Activated CD4-positive, alpha-beta T cell treated with anti-CD3 and anti-CD28 coated beads, Interleukin-10, Interleukin-2, amounts not matched to agents 100 ng/mL and 50 ng/mL, durations not matched to agents 16 hours and 8 hours (primary cell): ENCODE data around the gene SLC2A11.
"Not testable (repeated sequence)": the region's sequence is repeated elsewhere in the genome, so short reads cannot be mapped to it uniquely, and the experiment has no call there.

Experiments used
- DNase-seq: peaks from one replicate; pipeline ENCODE4 v3.0.0-alpha.2; 2020

Gene SLC2A11

GRCh38 chr22:23847991-23848864 lies 9.4 kb upstream of the SLC2A11 start:
- no peak for DNase-seq

- DNase-seq: peak; percentile 88
Measured at GRCh38 chr22:23849009-23850006, 8.4 kb upstream of the SLC2A11 start.

DNA sequence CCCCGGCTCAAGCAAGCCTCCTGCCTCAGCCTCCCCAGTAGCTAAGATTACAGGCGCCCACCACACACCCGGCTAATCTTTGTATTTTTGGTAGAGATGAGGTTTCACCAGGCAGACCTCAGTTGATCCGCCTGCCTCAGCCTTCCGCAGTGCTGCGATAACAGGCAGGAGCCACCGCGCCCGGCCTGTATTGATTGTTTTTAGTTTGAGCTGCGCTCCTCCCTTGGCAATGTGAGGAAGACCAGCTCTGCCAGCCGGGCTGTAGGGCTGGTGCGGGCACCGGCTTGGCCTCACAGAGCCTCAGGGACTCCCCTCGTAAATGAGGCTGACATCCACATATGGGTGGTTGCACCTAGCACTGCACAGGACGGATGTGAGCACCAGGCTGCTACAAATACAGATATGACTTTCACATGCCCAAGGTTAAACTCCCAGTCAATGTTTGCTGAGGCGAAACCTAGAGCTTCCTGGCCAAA lies 7.5 kb upstream of the SLC2A11 start:
- DNase-seq: no peak

DNA sequence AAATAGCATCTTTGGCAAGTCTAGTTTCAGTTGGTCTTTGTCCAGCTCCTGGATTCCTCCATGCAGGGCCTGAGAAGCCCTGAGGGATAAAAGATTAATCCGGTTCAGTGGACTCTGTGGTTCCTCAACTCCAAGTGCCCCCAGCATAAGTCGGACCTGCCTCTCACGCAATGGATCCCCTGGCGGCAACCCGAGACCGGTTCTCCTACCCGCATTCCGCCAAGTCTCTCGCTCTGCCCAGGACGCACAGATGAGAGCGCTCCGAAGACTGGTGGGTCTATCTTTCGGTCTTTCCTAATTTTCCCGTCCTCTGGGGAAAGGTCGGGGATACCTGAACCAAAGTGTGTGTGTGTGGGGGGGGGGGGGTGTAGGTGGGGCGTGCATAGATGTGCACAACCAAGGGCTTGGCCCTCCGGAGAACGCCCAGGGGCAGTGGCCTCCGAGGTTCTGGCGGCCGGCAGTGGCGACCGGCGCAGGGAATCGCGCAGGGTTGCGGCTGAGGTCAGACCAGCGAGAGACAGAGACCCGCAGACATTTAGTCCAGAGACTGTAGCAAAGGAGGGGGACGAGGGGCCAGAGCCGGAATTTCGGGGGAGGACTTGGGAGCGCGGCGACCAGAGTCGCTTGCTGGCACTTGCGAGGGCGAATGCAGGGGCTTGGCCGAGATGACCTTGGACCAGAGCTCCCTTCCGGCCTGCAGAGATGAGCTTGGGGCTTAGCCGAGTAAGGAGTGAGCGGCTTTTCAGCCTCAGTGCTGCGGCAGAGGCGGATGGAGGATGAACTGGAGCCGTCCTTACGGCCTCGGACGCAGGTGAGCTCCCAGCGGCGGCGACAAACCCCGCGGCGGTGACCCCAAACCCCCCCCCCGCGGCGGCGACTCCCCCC lies 712 bp upstream of the SLC2A11 start:
- no peak for DNase-seq

DNA sequence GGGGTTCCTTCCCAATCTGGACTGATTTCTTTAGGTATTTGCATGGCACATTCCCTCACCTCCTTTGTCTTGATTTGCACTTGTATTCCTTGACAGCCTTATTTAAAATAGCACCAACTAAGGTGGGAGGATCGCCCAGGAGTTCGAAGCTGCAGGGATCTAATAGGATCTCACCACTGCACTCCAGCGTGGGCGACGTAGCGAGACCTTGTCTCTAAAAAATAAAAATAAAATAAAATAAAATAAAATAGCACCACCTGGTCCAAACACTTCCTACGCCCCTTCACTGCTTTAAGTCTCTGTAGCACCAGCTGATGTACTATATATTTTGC lies 775 bp downstream of the SLC2A11 start:
- DNase-seq: no peak

- no peak for DNase-seq
Measured at GRCh38 chr22:23859201-23859600, 1.5 kb downstream of the SLC2A11 start.

GRCh38 chr22:23860187-23860586 lies 2.5 kb downstream of the SLC2A11 start:
- not testable (repeated sequence) for DNase-seq

GRCh38 chr22:23862103-23862502 lies 4.4 kb downstream of the SLC2A11 start:
- peak; percentile 63 for DNase-seq

- DNase-seq: not testable (repeated sequence)
Measured at GRCh38 chr22:23864499-23865154, 7.0 kb downstream of the SLC2A11 start.

- DNase-seq: no peak
Measured at GRCh38 chr22:23868580-23868979, 10.9 kb downstream of the SLC2A11 start.

GRCh38 chr22:23874871-23875270 lies 17.2 kb downstream of the SLC2A11 start:
- no peak for DNase-seq

GRCh38 chr22:23875801-23876200 lies 18.1 kb downstream of the SLC2A11 start:
- DNase-seq: no peak

- no peak for DNase-seq
Measured at GRCh38 chr22:23877566-23877965, 19.9 kb downstream of the SLC2A11 start.

- DNase-seq: no peak
Measured at GRCh38 chr22:23878219-23878618, 20.5 kb downstream of the SLC2A11 start.

GRCh38 chr22:23882370-23882769 lies 24.7 kb downstream of the SLC2A11 start:
- DNase-seq: no peak

- no peak for DNase-seq
Measured at GRCh38 chr22:23883658-23884057, 26.0 kb downstream of the SLC2A11 start.

DNA sequence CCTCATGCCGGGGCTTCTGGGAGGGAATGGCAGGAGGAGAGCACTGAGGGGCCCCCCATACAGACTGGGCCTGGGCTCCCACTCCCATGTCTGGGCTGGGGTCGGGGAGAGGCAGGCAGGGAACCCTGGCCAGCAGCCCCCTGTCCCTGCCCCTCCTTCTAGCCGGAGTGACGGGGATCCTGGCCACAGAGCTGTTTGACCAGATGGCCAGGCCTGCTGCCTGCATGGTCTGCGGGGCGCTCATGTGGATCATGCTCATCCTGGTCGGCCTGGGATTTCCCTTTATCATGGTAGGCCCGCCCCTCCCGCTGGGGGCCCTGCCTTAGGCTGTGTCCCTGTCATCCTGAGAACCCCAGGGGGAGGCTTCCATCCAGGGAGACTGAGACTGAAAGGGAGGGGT lies 26.5 kb downstream of the SLC2A11 start:
- DNase-seq: no peak

DNA sequence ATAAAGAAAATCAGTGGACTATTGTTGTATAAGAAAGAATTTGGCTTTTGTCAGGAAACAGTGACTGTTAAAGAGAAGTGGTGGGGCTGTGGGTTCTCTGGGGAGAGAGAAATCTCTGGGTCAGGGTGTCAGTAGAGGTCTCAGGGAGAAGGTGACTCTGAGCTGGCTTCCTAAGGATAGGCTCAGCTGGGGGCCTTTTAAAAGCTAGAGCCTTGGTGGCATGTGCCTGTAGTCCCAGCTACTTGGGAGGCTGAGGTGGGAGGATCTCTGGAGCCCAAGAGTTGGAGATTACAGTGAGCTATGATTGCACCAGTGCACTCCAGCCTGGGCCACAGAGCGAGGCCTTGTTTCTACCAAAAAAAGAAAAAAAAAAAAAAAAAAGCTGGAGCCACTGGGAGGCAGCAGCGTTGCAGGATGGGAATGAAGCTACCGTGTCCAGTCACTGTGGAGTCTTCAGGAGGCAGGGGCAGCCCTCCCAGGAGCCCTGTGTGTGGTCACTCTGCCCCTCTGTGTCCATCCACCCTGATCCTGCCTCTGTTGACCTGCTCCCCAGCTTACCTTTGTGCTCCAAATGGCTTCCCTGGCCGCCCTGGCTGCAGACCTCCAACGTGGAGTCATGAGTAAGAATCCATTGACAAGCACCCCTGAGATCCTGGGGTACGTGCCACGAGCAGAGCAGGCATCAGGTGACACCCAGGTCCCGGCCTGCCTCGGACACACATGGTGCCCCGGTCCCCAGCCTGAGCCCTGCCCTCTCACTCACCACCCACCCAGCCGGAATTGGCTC lies 31.1 kb downstream of the SLC2A11 start:
- DNase-seq: no peak

GRCh38 chr22:23889620-23890019 lies 31.9 kb downstream of the SLC2A11 start:
- no peak for DNase-seq

DNA sequence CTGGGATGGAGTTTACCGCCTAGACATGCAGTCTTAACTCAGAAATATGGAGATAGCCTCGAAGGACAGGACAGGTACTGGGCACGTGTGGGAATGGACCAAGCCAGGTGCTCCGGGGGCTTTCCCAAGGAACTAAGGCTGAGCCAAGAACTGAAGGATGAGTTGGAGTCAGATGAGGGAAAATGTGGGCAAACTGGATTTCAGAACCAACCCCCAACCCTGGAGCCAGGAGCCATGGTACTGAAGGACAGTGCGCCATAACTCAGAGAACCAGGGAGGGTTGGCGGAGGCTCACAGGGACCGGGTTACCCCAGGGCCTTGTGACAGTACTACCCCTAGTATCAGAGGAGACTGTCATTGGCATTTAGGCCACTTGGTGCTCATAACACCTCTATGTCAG lies 34.1 kb downstream of the SLC2A11 start:
- DNase-seq: no peak

DNA sequence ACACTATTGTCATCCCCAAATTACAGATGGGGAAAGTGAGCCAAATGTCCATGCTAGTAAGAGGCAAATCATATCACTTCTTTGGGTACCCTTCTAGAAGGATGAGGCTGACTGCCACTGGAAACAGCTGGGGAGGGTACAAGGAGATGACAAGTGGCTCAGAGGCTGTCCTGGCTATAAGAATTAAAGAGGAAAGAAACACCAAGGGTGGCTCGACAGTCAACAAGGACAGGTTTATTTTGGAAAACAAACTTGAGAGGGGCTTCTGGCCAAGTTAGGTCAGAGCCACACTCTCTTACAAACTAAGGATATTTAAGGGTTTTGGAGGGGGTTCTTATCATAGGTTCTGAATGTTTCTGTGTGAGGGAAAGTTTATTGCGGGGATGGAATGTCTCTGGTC lies 34.5 kb downstream of the SLC2A11 start:
- DNase-seq: no peak
